ENCODE measurements around the gene KIF1A. TPM values are rescaled to one million over a fixed set of nuclear protein-coding genes. Genes with fewer than 3 reads are reported as not detected.
"Not testable (repeated sequence)": the region's sequence is repeated elsewhere in the genome, so short reads cannot be mapped to it uniquely, and the experiment has no call there.

The KIF1A gene
- total and polyA plus RNA-seq, 2 of the 13 experiments (the other 11 are each of a cell fraction or from before 2014, with no cell fraction given): 0.01 TPM; not detected in 1

DNA sequence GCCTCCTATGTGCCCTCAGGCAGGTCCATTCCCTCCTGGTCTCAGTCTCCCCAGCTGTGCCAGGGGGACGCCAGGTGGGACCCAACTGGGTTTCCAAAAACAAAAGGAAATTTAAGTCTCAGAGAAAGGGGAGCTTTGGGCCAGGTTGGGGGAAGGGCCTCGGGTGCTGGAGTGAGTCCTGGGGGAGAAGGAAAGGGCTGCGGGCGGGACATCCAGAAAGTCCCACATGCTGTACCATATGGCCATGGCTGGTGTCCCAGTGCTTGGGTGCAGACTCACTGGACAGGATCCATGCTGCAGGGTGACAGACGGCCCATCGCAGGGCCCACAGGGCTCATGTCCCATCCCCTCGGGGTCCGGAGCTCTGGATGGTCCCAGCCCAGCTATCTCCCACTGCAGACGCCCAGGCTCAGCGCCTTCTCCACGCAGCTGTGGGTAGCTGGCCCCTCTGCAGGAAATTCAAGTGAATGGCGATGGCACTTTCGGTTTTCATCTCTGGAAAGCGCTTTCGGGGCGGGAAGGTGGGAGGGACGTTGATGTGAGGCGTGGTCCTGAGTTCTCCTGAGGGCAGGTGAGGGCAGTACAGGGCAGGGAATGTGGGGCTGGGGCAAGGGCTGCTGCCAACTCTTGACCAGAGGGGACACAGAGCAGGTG lies 129.5 kb downstream of the KIF1A start:
- BruUV-seq (replicated peaks); in situ Hi-C loops (cut with HindIII; ENCODE audit: extremely low pct_ligation_motif_present, low pct_unique_long_range_greater_than_20kb); H3K9me3 ChIP-seq (ENCODE audit: low read length); H3K36me3 ChIP-seq (replicated peaks in 1 of 2; ENCODE audit: control insufficient read depth in 1 of 2, insufficient read depth in 2 of 2, low read length in 2 of 2); H3K4me3 ChIP-seq (replicated peaks in 1 of 3; ENCODE audit: insufficient read depth in 1 of 3, low read depth in 2 of 3, low read length in 3 of 3); H3K9ac ChIP-seq (ENCODE audit: insufficient read depth, low read depth, low read length); CTCF ChIA-PET (ENCODE audit: low intra/inter-chr PET ratio, low total read pairs); intact Hi-C loops (cut with micrococcal nuclease; ENCODE audit: unreplicated experiment); H3K4me2 ChIP-seq (ENCODE audit: low read depth, low read length); H3K27ac ChIP-seq (ENCODE audit: extremely low read length, insufficient read depth, low read length); ATAC-seq; H3K4me1 ChIP-seq (ENCODE audit: insufficient read depth, low read length); POLR2A ChIA-PET; H2AFZ ChIP-seq (ENCODE audit: low read length); H4K20me1 ChIP-seq (ENCODE audit: insufficient read depth, low read length); DNase-seq (ENCODE audit: low spot score); H3K79me2 ChIP-seq (ENCODE audit: insufficient read depth, low read length): not testable (repeated sequence)
- peaks cover 21 to 40% of the 10 kb centered on the region in 2 experiments for H3K27me3 ChIP-seq (ENCODE audit: control insufficient read depth in 1 of 2, insufficient read depth in 2 of 2, low read length in 2 of 2)
- peak; percentile 70 for FAIRE-seq
- 33% methylated on average over 4 of the region's 18 CpGs for WGBS (ENCODE audit: low lambda C conversion rate)

DNA sequence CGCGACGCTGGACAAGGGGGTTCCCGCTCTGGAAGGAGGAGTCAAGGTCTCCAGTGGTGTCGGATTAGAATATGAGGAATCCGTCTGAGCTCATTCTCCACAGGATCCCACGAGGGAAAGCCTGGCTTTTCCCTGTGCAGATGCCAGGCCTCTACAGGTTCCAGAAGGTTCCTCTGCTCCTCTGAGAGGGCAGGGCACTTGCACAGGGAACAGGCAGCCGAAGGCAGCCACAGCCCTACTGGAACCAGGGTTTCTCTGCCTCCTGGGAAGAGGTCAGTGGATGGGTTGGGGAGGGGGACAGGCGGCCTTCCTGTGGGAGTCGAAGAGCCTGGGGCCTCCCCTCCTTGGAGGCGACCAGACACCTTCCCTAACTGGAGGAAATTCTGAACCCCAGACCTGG lies 130.0 kb downstream of the KIF1A start:
- ATAC-seq (no peak), FAIRE-seq (no peak), DNase-seq (ENCODE audit: low spot score) (no peak)
- intact Hi-C loops (cut with micrococcal nuclease; ENCODE audit: unreplicated experiment) (no loop called here), in situ Hi-C loops (cut with HindIII; ENCODE audit: extremely low pct_ligation_motif_present, low pct_unique_long_range_greater_than_20kb) (no loop called here)
- H3K27ac ChIP-seq (ENCODE audit: extremely low read length, insufficient read depth, low read length): no peak overlapping the region
- ChIA-PET CTCF (ENCODE audit: low intra/inter-chr PET ratio, low total read pairs) (no interaction called here), POLR2A (no interaction called here)
- no peaks in the 10 kb centered on the region for H3K4me1 ChIP-seq (ENCODE audit: insufficient read depth, low read length)
- H3K4me3 ChIP-seq (replicated peaks in 1 of 3; ENCODE audit: insufficient read depth in 1 of 3, low read depth in 2 of 3, low read length in 3 of 3): no peak overlapping the region
- TF ChIP-seq ZNF354B (CRISPR knock-in tag; IDR thresholded peaks at IDR 0.05): no peak
- no peak for TF ChIP-seq HOXA7 (CRISPR knock-in tag; IDR thresholded peaks at IDR 0.05)
- TF ChIP-seq TEAD3 (CRISPR knock-in tag; optimal IDR thresholded peaks at IDR 0.05; ENCODE audit: borderline replicate concordance): no peak
- no peak for TF ChIP-seq ZNF737 (CRISPR knock-in tag; IDR thresholded peaks at IDR 0.05; ENCODE audit: borderline replicate concordance)
- TF ChIP-seq TOPORS (CRISPR knock-in tag; IDR thresholded peaks at IDR 0.05): no peak
- TF ChIP-seq SKI (IDR thresholded peaks at IDR 0.05; ENCODE audit: partially characterized antibody): no peak
- TF ChIP-seq ZNF180 (CRISPR knock-in tag; IDR thresholded peaks at IDR 0.05; ENCODE audit: borderline replicate concordance, low read depth): no peak
- no peaks in the 10 kb centered on the region for H3K9me3 ChIP-seq (ENCODE audit: low read length)
- no peaks in the 10 kb centered on the region for H4K20me1 ChIP-seq (ENCODE audit: insufficient read depth, low read length)
- WGBS (ENCODE audit: low lambda C conversion rate): 3% methylated on average over 5 of the region's 11 CpGs
- H3K9ac ChIP-seq (ENCODE audit: insufficient read depth, low read depth, low read length): no peak overlapping the region
- H3K79me2 ChIP-seq (ENCODE audit: insufficient read depth, low read length): no peaks in the 10 kb centered on the region
- no peak overlapping the region for H3K4me2 ChIP-seq (ENCODE audit: low read depth, low read length)
- no peaks in the 10 kb centered on the region for H3K36me3 ChIP-seq (replicated peaks in 1 of 2; ENCODE audit: control insufficient read depth in 1 of 2, insufficient read depth in 2 of 2, low read length in 2 of 2)
- H3K27me3 ChIP-seq (ENCODE audit: control insufficient read depth in 1 of 2, insufficient read depth in 2 of 2, low read length in 2 of 2): peaks cover 21 to 41% of the 10 kb centered on the region in 2 experiments
- BruUV-seq (replicated peaks): no TSS peak
- no peak overlapping the region for H2AFZ ChIP-seq (ENCODE audit: low read length)
